ENCODE measurements around the gene TM9SF1. TPM values are rescaled to one million over a fixed set of nuclear protein-coding genes. Genes with fewer than 3 reads are reported as not detected.

Gene TM9SF1
- total and polyA plus RNA-seq, 7 donors: 7.9 to 37.2 (median 33.5) TPM

GRCh38 chr14:24156840-24157239 is 38.4 kb downstream of the TM9SF1 start:
- Histone ChIP-seq H3K4me3 (no peak overlapping the region), H3K9me3 (no peaks in the 10 kb centered on the region), H3K27ac (no peak overlapping the region), H3K4me1 (peaks cover 0 to 10% (median 9%) of the 10 kb centered on the region in 4 donors), H3K36me3 (peaks cover 43 to 75% (median 51%) of the 10 kb centered on the region in 4 donors), H3K27me3 (no peaks in the 10 kb centered on the region)
- TF ChIP-seq POLR2A (IDR thresholded peaks at IDR 0.05) (no peak), EP300 (IDR thresholded peaks at IDR 0.05) (no peak), POLR2AphosphoS5 (IDR thresholded peaks at IDR 0.05) (no peak)
- TF ChIP-seq, protein P1, sequence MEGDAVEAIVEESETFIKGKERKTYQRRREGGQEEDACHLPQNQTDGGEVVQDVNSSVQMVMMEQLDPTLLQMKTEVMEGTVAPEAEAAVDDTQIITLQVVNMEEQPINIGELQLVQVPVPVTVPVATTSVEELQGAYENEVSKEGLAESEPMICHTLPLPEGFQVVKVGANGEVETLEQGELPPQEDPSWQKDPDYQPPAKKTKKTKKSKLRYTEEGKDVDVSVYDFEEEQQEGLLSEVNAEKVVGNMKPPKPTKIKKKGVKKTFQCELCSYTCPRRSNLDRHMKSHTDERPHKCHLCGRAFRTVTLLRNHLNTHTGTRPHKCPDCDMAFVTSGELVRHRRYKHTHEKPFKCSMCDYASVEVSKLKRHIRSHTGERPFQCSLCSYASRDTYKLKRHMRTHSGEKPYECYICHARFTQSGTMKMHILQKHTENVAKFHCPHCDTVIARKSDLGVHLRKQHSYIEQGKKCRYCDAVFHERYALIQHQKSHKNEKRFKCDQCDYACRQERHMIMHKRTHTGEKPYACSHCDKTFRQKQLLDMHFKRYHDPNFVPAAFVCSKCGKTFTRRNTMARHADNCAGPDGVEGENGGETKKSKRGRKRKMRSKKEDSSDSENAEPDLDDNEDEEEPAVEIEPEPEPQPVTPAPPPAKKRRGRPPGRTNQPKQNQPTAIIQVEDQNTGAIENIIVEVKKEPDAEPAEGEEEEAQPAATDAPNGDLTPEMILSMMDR (IDR thresholded peaks at IDR 0.05): no peak
- WGBS, 2 donors: 90 to 95% methylated on average over 1 of the region's 1 CpG
- intact Hi-C loops (cut with DNase I): no loop called here
- no peak for DNase-seq

GRCh38 chr14:24155100-24155499 is 40.1 kb downstream of the TM9SF1 start:
- no peaks in the 10 kb centered on the region for H3K4me1 ChIP-seq
- no peaks in the 10 kb centered on the region for H3K9me3 ChIP-seq
- 96 to 98% methylated on average over 10 of the region's 10 CpGs for WGBS, 2 donors
- no peak overlapping the region for H3K27ac ChIP-seq
- H3K4me3 ChIP-seq: no peak overlapping the region
- TF ChIP-seq, protein P1 (IDR thresholded peaks at IDR 0.05): no peak
- no peak for TF ChIP-seq EP300 (IDR thresholded peaks at IDR 0.05)
- TF ChIP-seq POLR2AphosphoS5 (IDR thresholded peaks at IDR 0.05): no peak
- TF ChIP-seq POLR2A (IDR thresholded peaks at IDR 0.05): no peak
- no peaks in the 10 kb centered on the region for H3K27me3 ChIP-seq
- H3K36me3 ChIP-seq: peaks cover 52 to 87% (median 68%) of the 10 kb centered on the region in 4 donors
- no peak for DNase-seq
- intact Hi-C loops (cut with DNase I): no loop called here

DNA sequence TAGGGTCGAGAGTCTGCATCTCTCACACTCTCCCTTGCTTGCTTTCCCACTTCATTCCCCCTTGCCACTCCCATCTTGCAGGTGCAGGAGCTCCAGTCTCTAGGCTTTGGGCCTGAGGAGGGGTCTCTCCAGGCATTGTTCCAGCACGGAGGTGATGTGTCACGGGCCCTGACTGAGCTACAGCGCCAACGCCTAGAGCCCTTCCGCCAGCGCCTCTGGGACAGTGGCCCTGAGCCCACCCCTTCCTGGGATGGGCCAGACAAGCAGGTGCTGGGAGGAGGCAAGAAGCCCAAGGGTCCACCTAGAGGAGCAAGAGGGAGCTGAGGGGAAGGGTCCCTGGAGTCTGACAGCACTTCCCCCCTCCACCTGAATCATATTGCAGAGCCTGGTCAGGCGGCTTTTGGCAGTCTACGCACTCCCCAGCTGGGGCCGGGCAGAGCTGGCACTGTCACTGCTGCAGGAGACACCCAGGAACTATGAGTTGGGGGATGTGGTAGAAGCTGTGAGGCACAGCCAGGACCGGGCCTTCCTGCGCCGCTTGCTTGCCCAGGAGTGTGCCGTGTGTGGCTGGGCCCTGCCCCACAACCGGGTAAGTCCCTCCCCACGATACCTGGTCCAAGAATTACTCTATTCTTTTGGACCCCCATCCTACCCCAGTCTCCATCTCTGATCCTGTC is 43.7 kb downstream of the TM9SF1 start:
- Histone ChIP-seq H3K4me1 (peaks cover 0 to 24% (median 19%) of the 10 kb centered on the region in 4 donors), H3K36me3 (peaks cover 38 to 76% (median 62%) of the 10 kb centered on the region in 4 donors), H3K27me3 (no peaks in the 10 kb centered on the region), H3K27ac (no peak overlapping the region), H3K9me3 (no peaks in the 10 kb centered on the region), H3K4me3 (no peak overlapping the region)
- TF ChIP-seq POLR2AphosphoS5 (IDR thresholded peaks at IDR 0.05) (no peak), EP300 (IDR thresholded peaks at IDR 0.05) (no peak), POLR2A (IDR thresholded peaks at IDR 0.05) (no peak)
- TF ChIP-seq, protein P1 (IDR thresholded peaks at IDR 0.05): no peak
- intact Hi-C loops (cut with DNase I): no loop called here
- no peak for DNase-seq
- 94 to 98% methylated on average over 16 of the region's 16 CpGs for WGBS, 2 donors

GRCh38 chr14:24150993-24151392 is 44.2 kb downstream of the TM9SF1 start:
- H3K27ac ChIP-seq: no peak overlapping the region
- intact Hi-C loops (cut with DNase I): no loop called here
- peaks cover 0 to 26% (median 21%) of the 10 kb centered on the region in 4 donors for H3K4me1 ChIP-seq
- TF ChIP-seq, protein P1 (IDR thresholded peaks at IDR 0.05): no peak
- TF ChIP-seq POLR2AphosphoS5 (IDR thresholded peaks at IDR 0.05) (no peak), EP300 (IDR thresholded peaks at IDR 0.05) (no peak), POLR2A (IDR thresholded peaks at IDR 0.05) (no peak)
- H3K4me3 ChIP-seq: no peak overlapping the region
- 92% methylated on average over 9 of the region's 9 CpGs for WGBS, 2 donors
- H3K9me3 ChIP-seq: no peaks in the 10 kb centered on the region
- no peak for DNase-seq
- peaks cover 32 to 70% (median 56%) of the 10 kb centered on the region in 4 donors for H3K36me3 ChIP-seq
- H3K27me3 ChIP-seq: no peaks in the 10 kb centered on the region

Data from sigmoid colon (tissue), 7 donors.